ENCODE measurements around the gene HSPB6. TPM values are rescaled to one million over a fixed set of nuclear protein-coding genes. Genes with fewer than 3 reads are reported as not detected.

The HSPB6 gene
- total RNA-seq, 1 experiment from 2014 or later: 0.93 TPM

- RAD21 ChIA-PET (ENCODE audit: low non-redundant PET in 1 of 2, low total read pairs in 2 of 2, uncharacterized antibody in 2 of 2, unreplicated experiment in 2 of 2): no interaction called here
- TF ChIP-seq CTCF (IDR thresholded peaks at IDR 0.05 in 2 of 3, conservative IDR thresholded peaks at IDR 0.05 in 1 of 3; ENCODE audit: borderline replicate concordance in 1 of 3, insufficient read depth in 1 of 3, low read depth in 2 of 3, low read length in 2 of 3) (peak in 2 of 3 experiments; percentile 32 to 34; a peak in 1 of 6 replicates), ZBTB33 (IDR thresholded peaks at IDR 0.05; ENCODE audit: extremely low read depth, insufficient replicate concordance, low read length) (no peak)
- POLR2A ChIA-PET: no interaction called here
- Histone ChIP-seq H3K9ac (ENCODE audit: low read length) (no peak overlapping the region), H3K27ac (ENCODE audit: low read depth, low read length) (no peak overlapping the region; the same call in 1 of the 2 replicates), H3K4me3 (replicated peaks in 1 of 2; ENCODE audit: low read depth in 1 of 2, low read length in 2 of 2) (no peak overlapping the region), H3K79me2 (ENCODE audit: insufficient read depth, low read length) (no peaks in the 10 kb centered on the region), H3K9me3 (ENCODE audit: control insufficient read depth in 1 of 2, insufficient read depth in 1 of 2, low read depth in 1 of 2, low read length in 2 of 2) (no peaks in the 10 kb centered on the region), H3K4me2 (ENCODE audit: low read length) (no peak overlapping the region), H4K20me1 (ENCODE audit: insufficient read depth) (no peaks in the 10 kb centered on the region), H3K4me1 (ENCODE audit: control insufficient read depth in 1 of 2, insufficient read depth in 2 of 2, low read length in 2 of 2) (peaks cover 0 to 5% of the 10 kb centered on the region in 2 experiments; a peak in 2 of 4 replicates), H2AFZ (ENCODE audit: low read depth, low read length, poor library complexity, severe bottlenecking) (no peak overlapping the region), H3K27me3 (ENCODE audit: insufficient read depth, low read length) (no peaks in the 10 kb centered on the region), H3K9me2 (ENCODE audit: insufficient read depth) (no peaks in the 10 kb centered on the region), H3K36me3 (ENCODE audit: control insufficient read depth in 1 of 2, insufficient read depth in 2 of 2, low read length in 2 of 2) (no peaks in the 10 kb centered on the region)
- CTCF ChIA-PET: no interaction called here
- intact Hi-C loops (cut with micrococcal nuclease): no loop called here
- no peak for DNase-seq (ENCODE audit: low read depth, low spot score)
- peak; percentile 70 for ATAC-seq
- BruUV-seq (replicated peaks): no TSS peak
Observed at GRCh38 chr19:35790981-35791813, 34.4 kb upstream of the HSPB6 start.
